Esophagus muscularis mucosa (tissue), 4 donors: ENCODE results near the gene FLT4. TPM values are rescaled to one million over a fixed set of nuclear protein-coding genes. Genes with fewer than 3 reads are reported as not detected.

Source experiments
- DNase-seq: peaks from one replicate; pipeline ENCODE4 v3.0.0-alpha.2; 2017; ENCODE audit errors: extremely low spot score
- H3K27ac ChIP-seq, 4 donors: fragments of 200-600 bp; sonication (generic); replicated peaks in 1 of 4; 1 replicate in 3 of 4; 2 replicates in 1 of 4; pipeline ENCODE4 v1.5.1; 2016 to 2019; ENCODE audit warnings: mild to moderate bottlenecking in 1 of 4
- H3K27me3 ChIP-seq, 4 donors: fragments of 200-600 bp; sonication (generic); one replicate each; pipeline versions ENCODE4 v1.5.1 to v1.6.0; 2016 to 2019
- H3K36me3 ChIP-seq, 4 donors: fragments of 200-600 bp; sonication (generic); one replicate each; pipeline ENCODE4 v1.5.1; 2016 to 2019
- H3K4me1 ChIP-seq, 4 donors: fragments of 200-600 bp; sonication (generic); one replicate each; pipeline ENCODE4 v1.5.1; 2016 to 2019
- H3K4me3 ChIP-seq, 4 donors: fragments of 200-600 bp; sonication (generic); 1 replicate in 2 of 4; 2 replicates in 2 of 4; pipeline ENCODE4 v1.5.1; 2016 to 2019; ENCODE audit warnings: mild to moderate bottlenecking in 4 of 4, moderate library complexity in 1 of 4
- H3K9me3 ChIP-seq, 4 donors: fragments of 200-600 bp; sonication (generic); 1 replicate in 3 of 4; 2 replicates in 1 of 4; pipeline ENCODE4 v1.5.1; 2016 to 2019
- EP300 ChIP-seq: sonication (generic); formaldehyde crosslinking; IDR thresholded peaks from one replicate; pipeline ENCODE4 v1.6.1; 2017; ENCODE audit warnings: antibody characterized with exemption
- POLR2A ChIP-seq: fragments of 450-650 bp; IDR thresholded peaks from one replicate; pipeline ENCODE4 v1.6.1; 2017; ENCODE audit warnings: antibody characterized with exemption, moderate library complexity, mild to moderate bottlenecking, low read depth
- POLR2AphosphoS5 ChIP-seq, 2 donors: sonication (generic); formaldehyde crosslinking; IDR thresholded peaks; one replicate each; pipeline ENCODE4 v1.6.1; 2017; ENCODE audit warnings: antibody characterized with exemption in 2 of 2
- WGBS: methylation state at CpG from one replicate; pipeline ENCODE4 v1.1.5; 2018; 5-methylcytosine and 5-hydroxymethylcytosine counted together
- intact Hi-C: fragments of 100-400 bp; cut with DNase I; formaldehyde crosslinking; loops from one replicate; pipeline ENCODE4 v1.15.1; 2023
- total RNA-seq, 4 donors: library from RNA; depleted of rRNA; stranded (reverse); fragments of >200 nt; gene quantifications; one replicate each; pipeline versions ENCODE4 v1.1.0 to v1.2.1, GENCODE V29; 2016
- TF ChIP-seq, protein P1 (sequence below), 3 experiments: fragments of 200-600 bp in 2 of 3; fragments of 450-650 bp in 1 of 3; sonication (generic) in 2 of 3; IDR thresholded peaks; one replicate each; pipeline ENCODE4 v1.5.1; 2017 to 2019; ENCODE audit warnings: antibody characterized with exemption in 3 of 3, mild to moderate bottlenecking in 2 of 3, moderate library complexity in 1 of 3

FLT4 gene
- total RNA-seq, 4 donors from 2014 or later, result 10.4 to 15.6 (median 11.8) TPM

DNA sequence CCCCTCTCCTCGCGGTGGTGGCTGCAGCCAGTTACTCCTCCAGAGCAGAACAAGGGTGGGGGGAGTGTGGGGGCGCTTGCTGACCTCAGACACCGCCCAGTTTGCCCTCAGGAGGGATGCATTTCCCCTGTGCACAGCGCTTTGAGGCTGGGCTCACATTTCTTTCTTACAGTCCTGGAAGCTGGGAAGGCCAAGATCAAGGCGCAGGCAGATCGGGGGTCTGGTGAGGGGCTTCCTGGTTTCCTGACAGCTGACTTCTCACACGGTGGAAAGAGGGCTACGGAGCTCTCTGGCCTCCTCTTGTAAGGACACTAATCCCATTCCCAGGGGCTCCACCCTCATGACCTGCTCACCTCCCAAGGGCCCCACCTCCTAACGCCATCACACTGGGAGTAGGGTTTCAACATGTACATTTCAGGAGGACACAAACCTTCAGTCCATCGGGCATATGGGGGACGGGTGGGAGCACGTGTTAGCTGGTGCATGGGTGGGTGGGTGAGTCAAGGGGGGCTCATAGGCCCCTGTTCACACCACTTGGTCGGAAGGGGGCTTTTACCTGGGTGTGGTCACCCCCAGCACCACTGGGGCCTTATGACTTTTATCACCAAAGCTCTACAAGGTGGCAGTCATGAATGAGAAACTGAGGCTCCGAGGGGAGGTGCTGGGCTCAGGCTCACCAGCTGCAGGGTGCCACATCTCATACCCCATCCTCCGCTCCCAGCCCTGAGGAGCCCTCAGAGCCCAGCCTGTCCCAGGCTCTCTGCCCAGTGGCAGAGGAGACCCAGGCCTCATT is 50.4 kb downstream of the FLT4 start:
- intact Hi-C loops, result no loop called here
- Histone ChIP-seq H3K27ac (no peak overlapping the region), H3K4me3 (no peak overlapping the region), H3K9me3 (no peaks in the 10 kb centered on the region), H3K36me3 (no peaks in the 10 kb centered on the region), H3K27me3 (peaks cover 0 to 12% (median 0%) of the 10 kb centered on the region in 4 donors), H3K4me1 (no peaks in the 10 kb centered on the region)
- DNase-seq, result no peak
- TF ChIP-seq POLR2AphosphoS5 (IDR thresholded peaks at IDR 0.05) (no peak), POLR2A (no peak), EP300 (no peak)
- TF ChIP-seq, protein P1, sequence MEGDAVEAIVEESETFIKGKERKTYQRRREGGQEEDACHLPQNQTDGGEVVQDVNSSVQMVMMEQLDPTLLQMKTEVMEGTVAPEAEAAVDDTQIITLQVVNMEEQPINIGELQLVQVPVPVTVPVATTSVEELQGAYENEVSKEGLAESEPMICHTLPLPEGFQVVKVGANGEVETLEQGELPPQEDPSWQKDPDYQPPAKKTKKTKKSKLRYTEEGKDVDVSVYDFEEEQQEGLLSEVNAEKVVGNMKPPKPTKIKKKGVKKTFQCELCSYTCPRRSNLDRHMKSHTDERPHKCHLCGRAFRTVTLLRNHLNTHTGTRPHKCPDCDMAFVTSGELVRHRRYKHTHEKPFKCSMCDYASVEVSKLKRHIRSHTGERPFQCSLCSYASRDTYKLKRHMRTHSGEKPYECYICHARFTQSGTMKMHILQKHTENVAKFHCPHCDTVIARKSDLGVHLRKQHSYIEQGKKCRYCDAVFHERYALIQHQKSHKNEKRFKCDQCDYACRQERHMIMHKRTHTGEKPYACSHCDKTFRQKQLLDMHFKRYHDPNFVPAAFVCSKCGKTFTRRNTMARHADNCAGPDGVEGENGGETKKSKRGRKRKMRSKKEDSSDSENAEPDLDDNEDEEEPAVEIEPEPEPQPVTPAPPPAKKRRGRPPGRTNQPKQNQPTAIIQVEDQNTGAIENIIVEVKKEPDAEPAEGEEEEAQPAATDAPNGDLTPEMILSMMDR (IDR thresholded peaks at IDR 0.05), result no peak
- WGBS, result 91% methylated on average over 9 of the region's 16 CpGs

DNA sequence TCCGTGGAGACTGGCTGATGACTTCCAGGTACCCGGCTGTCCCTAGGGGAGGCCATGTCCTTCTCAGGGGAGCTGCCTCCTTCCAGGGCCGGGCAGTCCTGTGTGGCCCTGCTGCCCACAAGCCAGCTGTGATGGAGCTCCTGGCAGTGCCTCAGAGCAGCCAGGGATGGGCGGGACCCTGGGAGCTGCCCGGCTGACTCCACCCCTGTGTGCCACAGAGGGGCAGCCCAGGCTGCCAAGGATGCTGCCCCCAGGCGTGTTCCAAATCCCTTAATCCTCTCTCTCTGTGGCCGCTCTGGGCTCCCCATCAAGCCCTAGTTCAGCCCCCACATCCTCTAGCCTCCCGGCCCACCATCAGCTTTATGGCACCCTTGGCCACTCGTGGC is 51.1 kb downstream of the FLT4 start:
- Histone ChIP-seq H3K36me3 (no peaks in the 10 kb centered on the region), H3K4me1 (no peaks in the 10 kb centered on the region), H3K27ac (no peak overlapping the region), H3K27me3 (peaks cover 0 to 18% (median 0%) of the 10 kb centered on the region in 4 donors), H3K9me3 (no peaks in the 10 kb centered on the region), H3K4me3 (no peak overlapping the region)
- 86% methylated on average over 6 of the region's 9 CpGs for WGBS
- TF ChIP-seq POLR2A (no peak), POLR2AphosphoS5 (IDR thresholded peaks at IDR 0.05) (no peak), EP300 (no peak)
- TF ChIP-seq, protein P1 (IDR thresholded peaks at IDR 0.05), result no peak
- no peak for DNase-seq
- intact Hi-C loops, result no loop called here

DNA sequence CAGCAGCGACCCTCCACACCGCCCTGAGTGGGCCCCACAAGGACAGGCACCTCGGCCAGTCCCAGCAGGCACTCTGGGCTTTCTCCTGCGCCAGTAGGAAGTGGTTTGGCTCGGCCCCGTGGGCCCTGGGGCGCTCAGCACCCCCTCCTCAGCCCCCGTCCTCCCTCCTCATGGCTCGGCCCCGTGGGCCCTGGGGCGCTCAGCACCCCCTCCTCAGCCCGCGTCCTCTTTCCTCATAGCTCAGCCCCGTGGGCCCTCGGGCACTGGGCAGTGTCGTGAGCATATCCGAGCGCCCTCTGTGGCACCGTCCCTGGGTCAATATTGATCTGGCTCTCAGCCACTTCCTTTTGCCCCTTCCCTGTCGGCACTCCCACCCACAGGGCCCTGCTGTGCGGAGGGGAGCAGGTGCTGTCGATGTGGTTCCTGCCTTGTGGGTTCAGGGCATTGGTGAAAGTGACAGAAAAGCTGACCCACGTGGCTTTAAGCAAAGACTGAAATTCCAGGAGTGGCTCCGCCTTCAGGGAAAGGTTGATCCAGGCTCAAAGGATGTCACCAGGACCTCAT is 52.6 kb downstream of the FLT4 start:
- H3K9me3 ChIP-seq, result no peaks in the 10 kb centered on the region
- intact Hi-C loops, result no loop called here

DNA sequence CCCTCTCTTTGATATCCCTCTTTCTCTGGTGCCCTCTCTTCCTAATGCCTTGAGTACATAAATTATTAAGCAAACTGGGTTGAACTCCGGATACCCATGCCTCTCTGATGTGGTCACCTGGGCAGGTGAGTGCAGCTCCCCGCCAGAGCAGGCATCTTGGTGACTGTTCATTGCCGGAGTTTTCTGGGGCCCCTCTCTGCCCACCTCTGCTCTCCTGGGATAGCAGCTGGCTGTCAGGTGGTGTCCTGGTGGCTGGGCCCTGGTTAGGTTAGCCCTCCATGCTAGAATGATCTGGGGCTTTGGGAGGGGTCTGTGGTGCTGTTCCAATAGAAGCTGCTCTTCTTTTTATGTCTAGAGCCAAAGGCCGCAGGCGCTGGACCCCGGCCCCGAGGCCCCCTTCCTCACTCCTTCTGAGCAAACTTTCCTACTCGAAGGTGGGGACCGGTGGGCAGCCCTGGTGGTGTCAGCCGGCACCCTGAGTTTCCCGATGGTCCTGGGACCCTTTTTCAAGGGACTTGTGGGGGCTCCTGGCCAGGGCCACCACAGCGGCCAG is 53.2 kb downstream of the FLT4 start:
- WGBS, result 95% methylated on average over 11 of the region's 12 CpGs
- Histone ChIP-seq H3K9me3 (no peaks in the 10 kb centered on the region), H3K27me3 (peaks cover 0 to 39% (median 4%) of the 10 kb centered on the region in 4 donors), H3K36me3 (no peaks in the 10 kb centered on the region), H3K4me1 (peaks cover 5 to 6% (median 6%) of the 10 kb centered on the region in 4 donors), H3K4me3 (no peak overlapping the region), H3K27ac (no peak overlapping the region)
- no peak for DNase-seq
- TF ChIP-seq EP300 (no peak), POLR2A (no peak), POLR2AphosphoS5 (IDR thresholded peaks at IDR 0.05) (no peak)
- TF ChIP-seq, protein P1 (IDR thresholded peaks at IDR 0.05), result no peak
- intact Hi-C loops, result no loop called here

More for the DNA sequence above, 52.6 kb downstream of the FLT4 start:
- peaks cover under 1% of the 10 kb centered on the region in 4 donors for H3K4me1 ChIP-seq
- H3K27me3 ChIP-seq, result peaks cover 0 to 33% (median 0%) of the 10 kb centered on the region in 4 donors
- no peaks in the 10 kb centered on the region for H3K36me3 ChIP-seq
- H3K27ac ChIP-seq, result no peak overlapping the region
- WGBS, result 75% methylated on average over 23 of the region's 24 CpGs
- H3K4me3 ChIP-seq, result no peak overlapping the region
- DNase-seq, result no peak
- TF ChIP-seq, protein P1 (IDR thresholded peaks at IDR 0.05), result no peak
- no peak for TF ChIP-seq POLR2AphosphoS5 (IDR thresholded peaks at IDR 0.05)
- TF ChIP-seq EP300, result no peak
- no peak for TF ChIP-seq POLR2A
